Right kidney (tissue), 9 donors: Measurements from ENCODE around the gene SCYL2.
"Not testable (repeated sequence)": the region's sequence is repeated elsewhere in the genome, so short reads cannot be mapped to it uniquely, and the experiment has no call there.

Experiments
- DNase-seq: peaks from one replicate; pipeline ENCODE4 v3.0.0-alpha.2; 2016
- long read RNA-seq, 8 donors: transcript quantifications; one replicate each; lab custom pipeline, GENCODE V29; 2026

Gene SCYL2
- long read RNA-seq, donor 1, partial matches to known transcripts, result 11 of 12 reads
- long read RNA-seq, donor 1, other reads (novel, unspliced or antisense), result 0 of 12 reads
- long read RNA-seq, donor 2, full-length matches to known transcripts, result 3 of 3 reads
- long read RNA-seq, donor 2, partial matches to known transcripts, result 0 of 3 reads
- long read RNA-seq, donor 2, other reads (novel, unspliced or antisense), result 0 of 3 reads
- long read RNA-seq, donor 3, partial matches to known transcripts, result 16 of 18 reads
- long read RNA-seq, donor 3, other reads (novel, unspliced or antisense), result 0 of 18 reads
- long read RNA-seq, donor 4, partial matches to known transcripts, result 23 of 28 reads
- long read RNA-seq, donor 4, other reads (novel, unspliced or antisense), result 0 of 28 reads
- long read RNA-seq, donor 5, full-length matches to known transcripts, result 3 of 8 reads
- long read RNA-seq, donor 5, partial matches to known transcripts, result 0 of 8 reads
- long read RNA-seq, donor 5, other reads (novel, unspliced or antisense), result 5 of 8 reads
- long read RNA-seq, donor 6, full-length matches to known transcripts, result 2 of 2 reads
- long read RNA-seq, donor 6, partial matches to known transcripts, result 0 of 2 reads
- long read RNA-seq, donor 6, other reads (novel, unspliced or antisense), result 0 of 2 reads
- long read RNA-seq, donor 7, partial matches to known transcripts, result 21 of 23 reads
- long read RNA-seq, donor 7, other reads (novel, unspliced or antisense), result 0 of 23 reads
- long read RNA-seq, donor 8, full-length matches to known transcripts, result 4 of 4 reads
- long read RNA-seq, donor 8, partial matches to known transcripts, result 0 of 4 reads
- long read RNA-seq, donor 8, other reads (novel, unspliced or antisense), result 0 of 4 reads

GRCh38 chr12:100266835-100267602, at the start of gene SCYL2, which contains the start of gene DEPDC4:
SCYL2 (plus strand) TSS chr12:100267177; CDS start chr12:100282971, 15,794 bp downstream.
DEPDC4 (minus strand) TSS chr12:100267079; CDS start chr12:100267076, 3 bp downstream.
- peak; percentile 99 for DNase-seq

- DNase-seq, result no peak
These were observed 47.5 kb upstream of the SCYL2 start for GRCh38 chr12:100219328-100220109.

- no peak for DNase-seq
These were observed 45.5 kb upstream of the SCYL2 start for GRCh38 chr12:100221523-100221922.

GRCh38 chr12:100222173-100222572, 44.8 kb upstream of the SCYL2 start:
- not testable (repeated sequence) for DNase-seq

GRCh38 chr12:100225491-100225890, 41.5 kb upstream of the SCYL2 start:
- no peak for DNase-seq

- no peak for DNase-seq
These were observed 37.8 kb upstream of the SCYL2 start for GRCh38 chr12:100229036-100229635.

- DNase-seq, result no peak
These were observed 37.1 kb upstream of the SCYL2 start for GRCh38 chr12:100229876-100230275.

GRCh38 chr12:100231873-100232272, 35.1 kb upstream of the SCYL2 start:
- DNase-seq, result not testable (repeated sequence)

- no peak for DNase-seq
These were observed 32.8 kb upstream of the SCYL2 start for GRCh38 chr12:100234166-100234565.

GRCh38 chr12:100234591-100235304, 32.2 kb upstream of the SCYL2 start:
- no peak for DNase-seq

GRCh38 chr12:100238801-100239200, 28.2 kb upstream of the SCYL2 start:
- no peak for DNase-seq

GRCh38 chr12:100239589-100239988, 27.4 kb upstream of the SCYL2 start:
- DNase-seq, result no peak

GRCh38 chr12:100243137-100243536, 23.8 kb upstream of the SCYL2 start:
- DNase-seq, result no peak

GRCh38 chr12:100247765-100248164, 19.2 kb upstream of the SCYL2 start:
- no peak for DNase-seq

- no peak for DNase-seq
These were observed 18.1 kb upstream of the SCYL2 start for GRCh38 chr12:100248886-100249285.

- no peak for DNase-seq
These were observed 17.0 kb upstream of the SCYL2 start for GRCh38 chr12:100249941-100250340.

GRCh38 chr12:100251917-100252316, 15.1 kb upstream of the SCYL2 start:
- DNase-seq, result peak; percentile 12

GRCh38 chr12:100253437-100253836, 13.5 kb upstream of the SCYL2 start:
- DNase-seq, result no peak

GRCh38 chr12:100254876-100255275, 12.1 kb upstream of the SCYL2 start:
- no peak for DNase-seq

- DNase-seq, result no peak
These were observed 8.8 kb upstream of the SCYL2 start for GRCh38 chr12:100258127-100258526.
